Uterus (tissue), 4 donors: Measurements from ENCODE around the gene TRDMT1. TPM values are rescaled to one million over a fixed set of nuclear protein-coding genes. Genes with fewer than 3 reads are reported as not detected.

ENCODE experiments used
- DNase-seq, 2 donors: peaks; one replicate each; pipeline ENCODE4 v3.0.0-alpha.2; 2019 to 2020
- H3K27ac ChIP-seq, 2 donors: fragments of 200-600 bp; sonication (generic); 1 replicate in 1 of 2; 2 replicates in 1 of 2; pipeline ENCODE4 v1.5.1; 2016 to 2018
- H3K27me3 ChIP-seq, 2 donors: fragments of 200-600 bp; sonication (generic); one replicate each; pipeline ENCODE4 v1.5.1; 2018 to 2019; ENCODE audit warnings: control low read depth in 1 of 2
- H3K36me3 ChIP-seq, 2 donors: fragments of 200-600 bp; sonication (generic); one replicate each; pipeline ENCODE4 v1.5.1; 2019; ENCODE audit warnings: control low read depth in 1 of 2
- H3K4me1 ChIP-seq, 2 donors: fragments of 200-600 bp; sonication (generic); one replicate each; pipeline ENCODE4 v1.5.1; 2018 to 2019; ENCODE audit warnings: control low read depth in 1 of 2
- H3K4me3 ChIP-seq, 2 donors: fragments of 200-600 bp; sonication (generic); 1 replicate in 1 of 2; 2 replicates in 1 of 2; pipeline ENCODE4 v1.5.1; 2018 to 2019; ENCODE audit warnings: mild to moderate bottlenecking in 1 of 2
- H3K9me3 ChIP-seq, 2 donors: fragments of 200-600 bp; sonication (generic); one replicate each; pipeline ENCODE4 v1.5.1; 2019; ENCODE audit warnings: control low read depth in 1 of 2
- CTCF ChIP-seq, 4 experiments: fragments of 200-600 bp in 2 of 4; fragments of 450-650 bp in 2 of 4; sonication (generic) in 2 of 4; IDR thresholded peaks; one replicate each; pipeline ENCODE4 v1.5.1; 2016 to 2019; ENCODE audit warnings: antibody characterized with exemption in 4 of 4, mild to moderate bottlenecking in 2 of 4, moderate library complexity in 1 of 4
- POLR2A ChIP-seq, 2 donors: fragments of 450-650 bp; IDR thresholded peaks; one replicate each; pipeline ENCODE4 v1.6.1; 2016; ENCODE audit warnings: antibody characterized with exemption in 2 of 2, mild to moderate bottlenecking in 1 of 2, moderate library complexity in 1 of 2
- intact Hi-C: fragments of 100-400 bp; cut with DNase I; formaldehyde crosslinking; loops from one replicate; pipeline ENCODE4 v1.15.1; 2023; ENCODE audit warnings: low total_unique reads
- total RNA-seq, 4 donors: library from RNA; depleted of rRNA in 3 of 4; stranded (reverse); fragments of >200 nt in 3 of 4; gene quantifications; one replicate each; pipeline versions ENCODE4 v1.1.0 to v1.2.4, GENCODE V29; 2014 to 2023
- donor health status: DM: yes; HTN: yes; CAD: no.

Gene TRDMT1
- total RNA-seq, 4 donors from 2014 or later = 2.6 to 25.4 (median 14.8) TPM

GRCh38 chr10:17177014-17177413 is 24.5 kb downstream of the TRDMT1 start:
- H3K4me3 ChIP-seq = no peak overlapping the region
- no peak for DNase-seq
- TF ChIP-seq CTCF (IDR thresholded peaks at IDR 0.05) (no peak), POLR2A (IDR thresholded peaks at IDR 0.05) (no peak)
- no peak overlapping the region for H3K27ac ChIP-seq
- no peaks in the 10 kb centered on the region for H3K36me3 ChIP-seq
- intact Hi-C loops = no loop called here
- H3K9me3 ChIP-seq = no peaks in the 10 kb centered on the region
- H3K27me3 ChIP-seq = no peaks in the 10 kb centered on the region
- no peaks in the 10 kb centered on the region for H3K4me1 ChIP-seq

- no peaks in the 10 kb centered on the region for H3K27me3 ChIP-seq
- intact Hi-C loops = no loop called here
- TF ChIP-seq CTCF (IDR thresholded peaks at IDR 0.05) (no peak), POLR2A (IDR thresholded peaks at IDR 0.05) (no peak)
- no peak for DNase-seq
- no peaks in the 10 kb centered on the region for H3K36me3 ChIP-seq
- H3K4me3 ChIP-seq = no peak overlapping the region
- no peak overlapping the region for H3K27ac ChIP-seq
- H3K9me3 ChIP-seq = no peaks in the 10 kb centered on the region
- no peaks in the 10 kb centered on the region for H3K4me1 ChIP-seq
Observed at GRCh38 chr10:17176091-17176490, 25.4 kb downstream of the TRDMT1 start.

GRCh38 chr10:17175551-17175950 is 25.9 kb downstream of the TRDMT1 start:
- Histone ChIP-seq H3K9me3 (no peaks in the 10 kb centered on the region), H3K27ac (no peak overlapping the region), H3K4me1 (no peaks in the 10 kb centered on the region), H3K36me3 (no peaks in the 10 kb centered on the region), H3K27me3 (no peaks in the 10 kb centered on the region), H3K4me3 (no peak overlapping the region)
- no peak for DNase-seq
- intact Hi-C loops = no loop called here
- TF ChIP-seq POLR2A (IDR thresholded peaks at IDR 0.05) = no peak
- no peak for TF ChIP-seq CTCF (IDR thresholded peaks at IDR 0.05)

- intact Hi-C loops = no loop called here
- H3K9me3 ChIP-seq = no peaks in the 10 kb centered on the region
- no peak overlapping the region for H3K4me3 ChIP-seq
- H3K27me3 ChIP-seq = no peaks in the 10 kb centered on the region
- no peaks in the 10 kb centered on the region for H3K4me1 ChIP-seq
- TF ChIP-seq POLR2A (IDR thresholded peaks at IDR 0.05) (no peak), CTCF (IDR thresholded peaks at IDR 0.05) (no peak)
- H3K27ac ChIP-seq = no peak overlapping the region
- DNase-seq = no peak
- no peaks in the 10 kb centered on the region for H3K36me3 ChIP-seq
Observed at GRCh38 chr10:17174626-17175025, 26.8 kb downstream of the TRDMT1 start.

GRCh38 chr10:17171141-17171641 is 30.3 kb downstream of the TRDMT1 start:
- Histone ChIP-seq H3K27ac (no peak overlapping the region), H3K4me1 (no peaks in the 10 kb centered on the region), H3K4me3 (no peak overlapping the region), H3K36me3 (no peaks in the 10 kb centered on the region), H3K9me3 (no peaks in the 10 kb centered on the region), H3K27me3 (no peaks in the 10 kb centered on the region)
- DNase-seq = no peak
- intact Hi-C loops = no loop called here
- TF ChIP-seq CTCF (IDR thresholded peaks at IDR 0.05) (no peak), POLR2A (IDR thresholded peaks at IDR 0.05) (no peak)
